ENCODE results near the gene PDLIM7.

PDLIM7 gene

GRCh38 chr5:177505075-177505474 is 7.7 kb upstream of the PDLIM7 start:
- DNase-seq, result no peak

GRCh38 chr5:177504086-177505056 is 7.0 kb upstream of the PDLIM7 start:
- DNase-seq, result no peak

- no peak for DNase-seq
These were observed 6.1 kb upstream of the PDLIM7 start for GRCh38 chr5:177503351-177504085.

- no peak for DNase-seq
These were observed 5.5 kb upstream of the PDLIM7 start for GRCh38 chr5:177502886-177503285.

DNA sequence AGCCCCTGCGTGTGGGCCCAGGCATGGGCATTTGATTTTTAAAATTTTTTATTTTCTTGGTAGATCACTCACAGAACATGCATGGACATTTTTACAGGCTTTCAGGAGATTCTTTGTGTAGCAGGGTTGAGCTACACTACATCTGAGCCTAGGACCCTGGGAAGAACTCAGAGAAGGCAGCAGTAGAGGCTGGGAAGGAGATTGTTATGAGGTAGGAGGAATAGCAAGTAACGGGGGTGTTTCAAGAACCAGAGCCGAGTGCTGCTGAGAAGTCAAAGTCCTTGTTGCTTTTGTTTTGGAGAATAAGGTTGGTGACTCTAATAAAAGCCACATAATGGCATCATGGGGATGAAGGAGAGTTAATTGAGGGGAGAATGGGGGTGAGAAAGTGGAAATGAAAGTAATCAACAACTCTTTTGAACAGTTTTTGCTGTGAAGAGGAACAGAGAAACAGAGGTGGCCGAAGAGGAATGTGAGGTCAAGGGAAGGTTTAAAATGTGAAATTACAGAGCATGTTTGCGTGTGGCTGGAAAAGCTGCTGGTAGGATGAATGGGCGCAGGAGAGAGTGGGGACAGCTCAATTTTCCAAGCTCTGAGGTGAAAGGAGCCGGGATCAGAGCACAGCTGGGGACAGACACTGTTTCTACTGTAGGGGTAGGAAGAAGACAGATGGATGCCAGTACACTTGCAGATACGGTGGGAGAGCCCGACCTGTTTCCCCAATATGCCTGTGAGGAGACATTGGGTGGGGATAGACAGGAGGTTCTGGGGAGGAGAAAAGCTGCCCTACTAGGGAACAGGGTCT is 4.7 kb upstream of the PDLIM7 start:
- no peak for DNase-seq

DNA sequence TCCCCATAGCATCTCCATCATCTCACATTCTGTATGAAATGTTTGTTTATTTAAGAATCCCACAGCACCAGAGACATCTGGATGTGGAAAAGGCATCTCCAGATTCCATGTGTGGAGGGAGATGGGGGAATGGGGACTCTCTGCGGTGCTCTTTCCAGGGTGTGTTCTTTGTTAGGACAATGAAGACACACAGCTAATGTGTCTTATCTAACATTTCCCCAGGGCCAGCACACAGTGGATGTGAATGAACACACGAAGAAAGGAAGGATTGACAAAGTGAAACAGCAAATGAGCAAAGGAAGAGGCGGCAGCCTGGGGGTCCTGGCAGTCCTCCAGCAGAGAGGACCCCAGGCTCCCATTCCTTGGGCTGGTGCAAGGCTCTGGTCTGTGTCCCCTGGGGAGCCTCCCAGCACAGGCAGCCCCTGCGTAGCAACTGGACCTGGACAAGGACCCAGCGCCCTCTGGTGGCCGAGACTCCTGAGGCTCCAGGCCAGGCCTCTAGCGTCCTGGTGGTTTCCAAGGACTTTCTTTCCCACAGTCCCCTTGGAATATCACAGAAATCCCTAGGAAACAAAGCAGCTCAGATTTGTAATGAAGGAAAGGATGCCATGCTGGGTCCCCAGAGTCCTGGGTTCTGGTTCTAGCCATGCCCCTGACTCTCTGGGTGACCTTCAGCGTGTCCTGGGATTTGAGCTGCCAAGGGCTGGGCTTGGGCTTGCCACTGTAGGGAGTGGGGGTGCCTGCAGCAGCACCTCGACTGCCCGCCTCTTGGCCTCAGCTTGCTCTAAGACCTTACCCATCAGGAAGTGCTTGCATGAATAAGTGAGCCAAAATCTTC is 3.5 kb upstream of the PDLIM7 start:
- DNase-seq, result peak; percentile 69

GRCh38 chr5:177499842-177500241 is 2.4 kb upstream of the PDLIM7 start:
- DNase-seq, result no peak

DNA sequence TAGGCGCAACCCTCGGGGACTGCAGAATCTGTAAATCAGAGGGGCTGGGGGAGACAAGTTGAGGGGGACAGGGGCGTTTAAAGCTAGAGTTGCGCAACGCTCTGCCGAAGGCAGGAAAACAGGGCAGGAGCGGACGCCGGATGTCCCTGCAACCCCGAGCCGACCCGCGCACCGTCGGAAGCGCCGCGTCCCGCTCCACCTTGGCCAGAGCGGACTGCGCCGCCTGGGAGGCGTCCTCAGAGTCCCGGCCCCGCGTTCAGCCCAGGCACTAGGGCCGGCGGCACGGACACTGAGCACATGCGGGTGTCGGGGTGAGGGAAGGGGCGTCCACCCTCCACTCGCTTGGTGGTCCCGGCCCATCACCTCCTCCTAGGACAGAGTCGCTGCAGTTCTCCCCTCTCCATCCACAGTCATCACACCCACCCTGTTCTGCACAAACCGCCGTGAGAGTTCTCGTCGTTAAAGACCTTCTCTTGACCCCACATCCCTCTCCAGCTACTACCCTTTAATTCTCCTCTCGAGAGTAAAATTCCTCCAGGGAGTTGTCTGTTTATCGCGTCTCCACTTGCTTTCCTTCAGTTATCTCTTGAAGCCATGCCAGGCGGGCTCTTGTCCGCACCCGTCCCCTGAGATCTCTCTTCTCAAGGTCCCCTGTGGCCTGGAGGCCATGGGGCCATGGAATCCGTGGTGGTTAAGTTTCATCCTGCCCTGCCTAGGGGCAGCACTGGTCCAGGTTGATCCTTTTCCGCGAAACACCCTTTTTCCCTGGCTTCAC is 796 bp upstream of the PDLIM7 start:
- no peak for DNase-seq

DNA sequence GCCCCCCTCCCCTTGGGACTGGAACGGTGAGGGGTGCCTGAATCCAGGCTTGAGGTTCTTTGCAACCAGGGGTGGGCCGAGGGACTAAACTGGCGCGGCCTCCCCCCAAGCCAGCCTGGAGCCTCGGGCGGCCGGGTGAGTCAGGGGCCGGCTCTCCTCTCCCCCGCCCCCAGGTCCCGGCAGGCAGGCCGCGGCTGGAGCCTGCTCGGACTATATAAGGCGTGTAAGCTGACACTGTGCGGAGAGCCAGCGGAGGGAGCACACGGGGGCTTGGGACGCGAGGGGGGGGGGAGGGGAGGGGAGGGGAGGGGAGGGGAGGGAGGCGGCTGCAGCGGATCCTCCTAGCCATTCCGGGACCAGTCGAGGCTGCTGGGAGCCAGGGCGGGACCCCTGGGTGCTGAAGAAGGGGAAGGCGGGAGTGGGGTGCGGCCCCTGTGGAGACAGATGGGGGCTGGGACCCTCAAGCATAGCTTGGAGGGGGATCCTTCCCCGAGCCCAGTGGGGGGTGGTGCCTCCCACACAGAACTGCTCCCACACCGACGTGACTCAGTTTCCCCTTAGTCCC is 595 bp downstream of the PDLIM7 start:
- no peak for DNase-seq

DNA sequence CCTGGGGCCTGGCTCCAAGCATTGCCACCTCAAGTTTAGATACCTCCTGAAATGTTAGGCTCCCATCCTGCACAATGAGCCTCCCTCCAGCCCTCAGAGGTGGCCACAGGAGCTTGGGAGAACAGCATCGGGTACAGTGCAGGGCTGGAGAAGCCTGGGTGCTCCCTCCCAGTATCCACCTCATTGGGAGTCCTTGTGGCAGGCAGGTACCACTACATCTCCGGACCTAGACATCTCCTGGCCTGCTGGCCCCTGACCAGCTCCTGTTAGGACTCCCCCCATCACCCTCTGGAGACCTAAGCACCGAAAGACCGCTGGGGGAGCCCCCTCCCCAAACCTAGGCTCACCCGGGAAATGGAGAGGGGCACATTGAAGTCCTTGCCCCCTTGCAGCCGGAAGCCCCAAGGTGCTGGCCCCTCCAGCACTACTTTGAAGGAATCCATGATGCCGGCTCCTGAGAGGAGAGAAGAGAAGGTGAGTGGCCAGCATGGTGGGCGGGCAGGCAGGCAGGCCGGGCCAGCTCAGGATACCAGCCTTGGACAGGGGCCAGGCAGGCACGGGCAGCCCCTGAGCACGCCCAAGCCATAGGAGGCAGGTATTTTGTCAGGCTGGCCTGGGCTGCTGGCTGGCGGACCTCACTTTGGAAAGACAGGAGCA is 1.2 kb downstream of the PDLIM7 start:
- no peak for DNase-seq

DNA sequence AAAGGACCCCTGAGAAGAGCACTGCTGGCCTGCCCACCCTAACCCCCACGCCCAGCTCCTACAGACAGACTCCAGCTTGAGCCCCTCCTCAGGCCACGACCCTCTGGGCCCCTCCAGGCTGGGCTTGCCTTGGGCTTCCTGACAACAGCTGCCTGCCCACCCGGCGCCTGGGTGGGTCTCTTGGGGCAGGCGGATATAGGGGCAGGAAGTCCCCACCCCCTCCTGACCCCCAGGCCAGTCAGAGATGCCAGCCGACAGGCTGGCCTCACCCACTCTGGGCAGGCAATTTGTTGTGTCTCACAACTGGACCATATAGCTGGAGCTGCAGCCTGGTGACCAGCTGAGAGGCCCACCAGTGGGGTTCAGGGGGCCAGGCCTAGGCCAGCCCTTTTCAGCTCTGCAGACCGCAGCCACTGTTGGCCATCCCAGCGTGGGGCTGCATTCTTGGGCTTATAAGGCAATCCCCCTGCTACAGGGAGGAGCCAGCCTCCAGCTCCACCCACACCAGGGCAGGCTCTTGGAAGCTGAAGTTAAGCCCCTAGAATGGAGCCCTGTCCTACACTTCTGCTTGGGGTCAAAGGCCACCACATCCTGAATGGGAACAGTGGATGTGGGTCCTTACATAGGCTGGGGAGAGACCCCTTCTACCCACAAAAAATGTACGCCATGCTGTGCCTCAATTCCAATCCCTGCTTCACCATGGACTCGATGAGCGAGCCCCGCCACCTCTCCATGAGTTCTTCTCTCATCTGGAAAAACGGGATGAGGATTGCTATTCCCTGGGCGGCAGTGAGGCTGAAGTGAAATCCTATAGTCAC is 2.0 kb downstream of the PDLIM7 start:
- DNase-seq, result no peak

DNA sequence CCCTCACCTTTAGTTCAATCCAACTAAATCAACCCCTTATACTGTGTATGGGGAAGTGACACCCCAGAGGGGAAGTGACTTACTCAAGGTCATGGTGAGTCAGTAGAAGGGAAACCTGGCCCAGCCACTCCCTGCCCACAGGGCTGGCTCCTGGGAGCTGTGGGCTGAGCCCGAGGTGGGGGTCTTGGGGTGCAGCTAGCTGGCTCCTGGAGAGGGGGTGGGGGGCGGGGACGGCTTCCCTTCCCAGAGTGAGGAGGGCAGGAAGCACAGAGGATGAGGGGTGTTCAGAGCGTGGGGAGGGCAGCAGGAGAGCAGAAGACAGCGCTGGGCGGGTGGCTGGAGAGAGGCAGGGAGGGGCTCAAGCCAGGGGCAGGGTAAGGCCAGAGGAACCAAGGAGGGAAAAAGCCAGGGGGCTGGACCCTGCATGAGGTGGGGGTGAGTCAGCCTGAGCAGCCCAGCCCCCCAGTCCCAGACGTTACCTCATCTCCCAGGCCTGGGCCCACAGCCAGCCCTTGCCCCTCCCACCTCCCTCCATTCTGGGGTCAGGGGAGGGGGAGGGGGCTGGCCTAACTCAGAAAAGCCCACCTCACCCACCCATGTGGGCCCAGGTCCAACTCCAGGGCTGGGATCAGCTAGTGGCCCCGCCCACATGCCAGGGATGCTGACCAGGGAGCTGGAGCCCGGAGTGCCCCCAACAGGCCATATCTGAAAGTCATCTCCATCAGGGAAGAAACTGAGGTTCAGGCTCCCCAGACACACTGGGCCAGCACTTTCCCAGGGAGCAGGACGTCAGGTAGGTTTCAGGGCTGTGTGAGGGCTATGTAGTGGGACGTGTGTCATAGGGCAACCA is 2.8 kb downstream of the PDLIM7 start:
- no peak for DNase-seq

- DNase-seq, result no peak
These were observed 3.5 kb downstream of the PDLIM7 start for GRCh38 chr5:177493795-177494345.

DNA sequence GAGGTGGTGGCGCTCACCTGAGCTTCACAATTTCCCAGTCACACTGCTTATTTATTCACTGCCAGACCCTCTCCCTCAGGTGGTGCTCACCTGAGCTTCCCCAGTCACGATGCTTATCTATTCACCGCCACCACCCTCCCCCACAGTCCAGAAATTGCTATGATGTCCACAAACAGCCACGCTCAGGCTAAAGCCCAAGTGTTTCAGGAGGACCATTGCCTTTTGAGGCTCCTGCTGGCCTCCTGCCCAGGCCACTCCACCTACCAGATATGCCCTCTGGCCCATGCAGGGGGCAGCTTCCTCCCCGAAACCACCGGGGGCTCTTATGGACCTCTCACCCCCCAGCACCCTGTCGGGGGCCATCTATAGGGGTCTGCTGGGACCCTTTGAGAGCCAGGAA is 4.6 kb downstream of the PDLIM7 start:
- DNase-seq, result no peak

GRCh38 chr5:177491983-177492746 is 5.2 kb downstream of the PDLIM7 start:
- DNase-seq, result no peak

GRCh38 chr5:177491429-177491945 is 5.9 kb downstream of the PDLIM7 start:
- no peak for DNase-seq

GRCh38 chr5:177490992-177491391 is 6.4 kb downstream of the PDLIM7 start:
- no peak for DNase-seq
